Measurements from ENCODE around the gene TSC22D2. TPM values are rescaled to one million over a fixed set of nuclear protein-coding genes. Genes with fewer than 3 reads are reported as not detected.

TSC22D2 gene
- total and polyA plus RNA-seq, 11 donors = 11.5 to 55.8 (median 22.6) TPM

DNA sequence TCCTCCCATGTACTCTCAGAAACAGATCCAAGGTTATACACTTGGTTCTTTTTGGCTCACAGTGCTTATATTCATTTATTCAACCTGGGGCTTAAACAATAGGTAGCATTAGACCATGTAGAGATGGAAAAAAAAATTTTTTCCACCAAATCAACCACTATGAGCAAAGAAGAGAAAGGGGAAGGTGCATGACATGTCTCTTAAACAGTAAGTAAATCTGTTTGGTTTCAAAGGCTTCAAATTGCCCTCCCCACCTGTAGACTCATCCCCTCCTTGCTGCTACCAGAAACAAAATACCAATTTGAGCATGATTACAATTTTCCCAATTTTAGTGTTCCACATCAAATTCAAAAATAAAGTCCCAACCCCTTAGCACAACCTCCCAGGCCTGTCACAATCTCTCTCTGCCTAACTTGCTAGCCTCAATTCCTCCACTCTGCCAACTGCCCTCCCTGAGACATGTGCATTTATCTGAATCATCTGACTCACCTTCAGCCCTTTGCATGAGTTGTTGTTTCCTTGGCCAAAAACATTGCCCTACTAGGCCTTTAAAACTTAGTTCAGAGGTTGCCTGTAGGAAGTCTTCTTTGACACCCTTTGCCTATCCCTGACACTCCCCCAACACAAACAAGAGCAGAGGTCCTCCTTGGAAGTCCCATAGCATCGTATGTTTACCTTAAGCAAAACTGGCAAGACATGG is 30.3 kb upstream of the TSC22D2 start:
- H3K27ac ChIP-seq = no peak overlapping the region
- 83 to 100% (median 89%) methylated on average over 1 of the region's 1 CpG for WGBS, 4 donors
- H3K4me3 ChIP-seq = no peak overlapping the region
- H3K4me1 ChIP-seq = peaks cover 0 to 9% (median 2%) of the 10 kb centered on the region in 12 donors
- ATAC-seq (no peak), DNase-seq (no peak)
- TF ChIP-seq, protein P1, sequence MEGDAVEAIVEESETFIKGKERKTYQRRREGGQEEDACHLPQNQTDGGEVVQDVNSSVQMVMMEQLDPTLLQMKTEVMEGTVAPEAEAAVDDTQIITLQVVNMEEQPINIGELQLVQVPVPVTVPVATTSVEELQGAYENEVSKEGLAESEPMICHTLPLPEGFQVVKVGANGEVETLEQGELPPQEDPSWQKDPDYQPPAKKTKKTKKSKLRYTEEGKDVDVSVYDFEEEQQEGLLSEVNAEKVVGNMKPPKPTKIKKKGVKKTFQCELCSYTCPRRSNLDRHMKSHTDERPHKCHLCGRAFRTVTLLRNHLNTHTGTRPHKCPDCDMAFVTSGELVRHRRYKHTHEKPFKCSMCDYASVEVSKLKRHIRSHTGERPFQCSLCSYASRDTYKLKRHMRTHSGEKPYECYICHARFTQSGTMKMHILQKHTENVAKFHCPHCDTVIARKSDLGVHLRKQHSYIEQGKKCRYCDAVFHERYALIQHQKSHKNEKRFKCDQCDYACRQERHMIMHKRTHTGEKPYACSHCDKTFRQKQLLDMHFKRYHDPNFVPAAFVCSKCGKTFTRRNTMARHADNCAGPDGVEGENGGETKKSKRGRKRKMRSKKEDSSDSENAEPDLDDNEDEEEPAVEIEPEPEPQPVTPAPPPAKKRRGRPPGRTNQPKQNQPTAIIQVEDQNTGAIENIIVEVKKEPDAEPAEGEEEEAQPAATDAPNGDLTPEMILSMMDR (IDR thresholded peaks at IDR 0.05) = no peak
- TF ChIP-seq POLR2A (IDR thresholded peaks at IDR 0.05) = no peak
- no peaks in the 10 kb centered on the region for H3K36me3 ChIP-seq
- intact Hi-C loops (cut with DNase I) = no loop called here
- no peaks in the 10 kb centered on the region for H3K27me3 ChIP-seq
- H3K9me3 ChIP-seq = no peaks in the 10 kb centered on the region

DNA sequence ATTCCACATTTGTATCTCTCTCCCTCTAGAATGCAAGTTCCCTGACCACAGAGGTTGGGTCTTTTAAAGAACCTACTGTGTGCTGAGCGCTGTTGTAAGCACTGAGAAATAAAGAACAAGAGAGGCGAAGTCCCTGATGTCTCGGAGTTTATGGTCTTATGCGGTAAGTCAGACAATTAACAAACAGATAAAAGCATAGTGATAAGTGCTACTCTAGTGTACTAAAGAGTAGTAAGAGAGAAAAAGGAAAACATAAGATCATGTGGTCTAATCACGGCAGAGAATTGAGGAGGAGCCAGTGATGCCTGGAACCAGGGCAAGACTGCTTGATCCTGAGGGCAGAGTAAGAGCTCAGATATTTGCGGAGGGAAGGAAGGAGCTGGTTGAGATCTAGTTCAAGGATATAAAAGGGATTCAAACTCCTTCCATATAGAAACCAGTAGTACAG is 29.8 kb upstream of the TSC22D2 start:
- ATAC-seq (no peak), DNase-seq (no peak)
- TF ChIP-seq POLR2A (IDR thresholded peaks at IDR 0.05) = no peak
- TF ChIP-seq, protein P1 (IDR thresholded peaks at IDR 0.05) = no peak
- Histone ChIP-seq H3K27me3 (no peaks in the 10 kb centered on the region), H3K9me3 (no peaks in the 10 kb centered on the region), H3K36me3 (no peaks in the 10 kb centered on the region), H3K4me3 (no peak overlapping the region), H3K4me1 (peaks cover 0 to 9% (median 0%) of the 10 kb centered on the region in 12 donors), H3K27ac (no peak overlapping the region)
- intact Hi-C loops (cut with DNase I) = no loop called here
- WGBS, 4 donors = 95 to 98% (median 96%) methylated on average over 6 of the region's 6 CpGs

DNA sequence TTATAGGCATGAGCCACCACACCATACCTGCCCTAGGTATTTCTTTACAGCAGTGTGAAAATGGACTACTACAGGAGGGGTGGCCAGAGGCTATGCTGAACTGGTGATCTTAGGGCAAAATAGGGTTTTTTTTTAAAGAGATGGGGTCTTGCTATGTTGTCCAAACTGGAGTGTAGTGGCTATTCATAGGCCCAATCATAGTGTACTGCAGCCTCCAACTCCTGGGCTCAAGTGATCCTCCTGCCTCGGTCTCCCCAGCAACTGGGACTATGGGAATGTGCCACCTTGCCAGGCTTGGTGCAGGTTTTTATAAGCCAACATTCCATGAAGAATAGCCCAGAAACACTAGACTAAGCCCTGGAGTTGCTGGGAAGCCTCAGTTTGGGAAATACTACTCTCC is 28.6 kb upstream of the TSC22D2 start:
- ATAC-seq (no peak), DNase-seq (no peak)
- intact Hi-C loops (cut with DNase I) = no loop called here
- TF ChIP-seq POLR2A (IDR thresholded peaks at IDR 0.05) = no peak
- TF ChIP-seq, protein P1 (IDR thresholded peaks at IDR 0.05) = no peak
- H3K9me3 ChIP-seq = no peaks in the 10 kb centered on the region
- H3K36me3 ChIP-seq = no peaks in the 10 kb centered on the region
- H3K4me1 ChIP-seq = peaks cover 0 to 15% (median 0%) of the 10 kb centered on the region in 12 donors
- no peaks in the 10 kb centered on the region for H3K27me3 ChIP-seq
- no peak overlapping the region for H3K27ac ChIP-seq
- no peak overlapping the region for H3K4me3 ChIP-seq
- WGBS, 4 donors = 100% methylated on average over 1 of the region's 1 CpG

DNA sequence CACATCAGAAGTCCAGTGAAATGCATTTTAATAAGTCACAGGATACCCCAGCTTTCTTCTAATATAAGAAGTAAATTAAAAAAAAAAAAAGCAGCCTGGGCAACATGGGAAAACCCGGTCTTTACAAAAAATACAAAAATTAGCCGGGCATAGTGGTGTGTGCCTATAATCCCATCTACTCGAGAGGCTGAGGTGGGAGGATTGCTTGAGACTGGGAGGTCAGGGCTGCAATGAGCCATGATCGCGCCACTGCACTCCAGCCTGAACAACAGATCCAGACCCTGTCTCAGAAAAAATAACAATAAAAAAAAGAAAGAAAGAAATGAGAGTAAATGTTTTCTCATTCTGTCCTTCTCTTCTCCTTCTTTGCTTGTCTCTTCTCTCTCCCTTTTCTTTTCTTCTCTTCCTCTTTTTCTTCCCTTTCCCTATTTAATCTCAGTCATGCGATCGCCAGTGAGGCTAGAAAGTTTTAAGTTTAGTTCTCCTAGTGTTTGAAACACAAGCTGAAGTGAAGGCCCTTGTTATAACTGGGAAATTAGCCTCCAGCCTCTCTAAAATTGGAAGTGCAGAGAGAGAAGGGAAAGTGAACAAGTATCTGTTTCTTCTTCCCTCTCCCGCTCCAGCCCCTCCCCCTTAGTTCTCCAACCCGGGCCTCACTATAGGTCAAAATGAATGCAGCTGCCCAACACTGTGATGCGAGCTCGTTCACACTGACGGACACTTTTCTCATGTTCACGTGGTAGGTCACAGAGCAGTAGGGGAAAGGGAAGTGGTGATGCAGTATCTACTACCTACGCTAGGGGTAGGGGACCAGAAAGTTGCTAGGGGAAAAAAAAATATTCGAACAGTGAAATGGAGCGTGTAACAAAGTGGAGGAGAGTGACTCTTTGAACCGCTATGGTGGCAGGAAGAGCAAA is 23.5 kb upstream of the TSC22D2 start:
- intact Hi-C loops (cut with DNase I) = no loop called here
- H3K4me1 ChIP-seq = peaks cover 0 to 23% (median 11%) of the 10 kb centered on the region in 12 donors
- TF ChIP-seq, protein P1 (IDR thresholded peaks at IDR 0.05) = peak in 2 of 12 donors; percentile 9 to 19
- no peak for TF ChIP-seq POLR2A (IDR thresholded peaks at IDR 0.05)
- H3K27me3 ChIP-seq = no peaks in the 10 kb centered on the region
- DNase-seq (peak in 2 of 5 donors; percentile 37 to 45), ATAC-seq (peak in 3 of 4 donors; percentile 39 to 67 (median 57))
- peak overlapping the region in 1 of 12 donors; percentile 63 for H3K27ac ChIP-seq
- no peaks in the 10 kb centered on the region for H3K36me3 ChIP-seq
- peak overlapping the region in 1 of 12 donors; percentile 29 for H3K4me3 ChIP-seq
- H3K9me3 ChIP-seq = no peaks in the 10 kb centered on the region
- 67 to 80% (median 71%) methylated on average over 17 of the region's 17 CpGs for WGBS, 4 donors
